HG03460 (cell line): ENCODE measurements around the gene RHBDD1.
A peak's percentile ranks its signal among the peaks of the same experiment; 100 is the strongest.

Source experiments
- ATAC-seq: cut with Tn5 transposase; IDR thresholded peaks from one replicate; pipeline ENCODE4 v1.9.1; 2021; ENCODE audit not compliant: unreplicated experiment

RHBDD1 gene

DNA sequence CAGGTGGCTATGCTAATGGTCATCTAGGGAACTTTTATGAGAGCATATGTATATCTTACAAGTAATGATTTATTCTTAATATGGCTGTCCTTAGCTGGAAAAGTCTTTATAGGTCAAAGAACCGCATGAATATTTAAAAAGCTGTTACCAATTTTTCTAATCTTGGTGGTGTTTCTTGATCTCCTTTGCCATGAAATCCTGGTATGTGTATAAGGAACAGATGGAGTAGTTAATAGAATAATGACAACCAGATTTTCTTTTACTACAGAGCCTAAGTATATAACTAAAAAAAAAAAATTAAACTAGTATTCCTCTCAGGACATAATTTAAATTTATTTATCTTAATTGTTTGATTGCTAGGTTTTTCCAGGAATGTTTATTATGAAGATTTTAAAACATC is 74.5 kb downstream of the RHBDD1 start:
- ATAC-seq = no peak

GRCh38 chr2:226911932-226912331 is 76.1 kb downstream of the RHBDD1 start:
- ATAC-seq = no peak

- no peak for ATAC-seq
These were observed 77.8 kb downstream of the RHBDD1 start for GRCh38 chr2:226913641-226914040.

DNA sequence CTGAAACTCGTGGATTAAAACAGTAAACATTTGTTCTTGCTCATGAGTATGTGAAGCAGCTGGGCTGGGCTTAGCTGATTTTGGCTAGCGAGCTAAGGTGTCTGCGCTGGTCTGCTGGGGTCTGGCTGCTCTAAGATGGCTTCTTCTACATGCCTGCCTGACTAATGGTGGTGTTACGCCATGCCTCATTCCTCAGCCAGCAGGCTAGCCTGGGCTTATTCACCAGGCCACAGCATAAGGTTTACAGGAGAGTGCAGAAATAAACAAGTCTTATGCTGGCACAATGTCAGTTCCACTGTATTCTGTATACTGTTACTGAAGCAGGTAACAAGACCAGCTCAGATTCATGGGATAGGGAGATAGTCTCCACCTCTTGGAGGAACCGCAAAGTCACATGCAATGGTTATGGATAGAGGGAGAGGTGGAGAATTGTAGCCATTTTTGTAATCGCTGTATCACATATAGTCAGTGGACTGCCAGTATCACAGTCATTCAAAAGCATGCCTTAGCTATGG is 80.0 kb downstream of the RHBDD1 start:
- no peak for ATAC-seq

DNA sequence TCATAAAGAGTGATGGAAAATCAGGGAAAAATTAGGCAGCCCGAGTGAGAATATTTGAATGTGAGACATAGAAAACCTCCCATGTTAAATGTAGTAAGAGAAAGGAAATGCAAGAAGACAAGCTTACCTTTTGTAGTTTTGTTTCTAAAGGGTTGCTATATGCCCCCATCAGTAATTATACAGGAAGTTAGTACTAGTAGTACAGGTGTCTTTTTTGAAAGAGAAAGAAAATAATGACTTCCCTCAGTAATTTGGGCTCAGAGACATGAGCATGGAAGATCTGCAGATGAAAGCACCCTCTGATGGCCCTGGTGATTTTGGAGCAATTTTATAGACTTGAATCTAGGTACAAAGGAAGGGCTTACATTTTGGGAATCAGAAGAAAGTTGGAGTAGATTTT is 80.8 kb downstream of the RHBDD1 start:
- peak; percentile 86 for ATAC-seq

GRCh38 chr2:226932443-226932842 is 96.6 kb downstream of the RHBDD1 start:
- no peak for ATAC-seq

- ATAC-seq = no peak
These were observed 98.8 kb downstream of the RHBDD1 start for GRCh38 chr2:226934546-226935201.

DNA sequence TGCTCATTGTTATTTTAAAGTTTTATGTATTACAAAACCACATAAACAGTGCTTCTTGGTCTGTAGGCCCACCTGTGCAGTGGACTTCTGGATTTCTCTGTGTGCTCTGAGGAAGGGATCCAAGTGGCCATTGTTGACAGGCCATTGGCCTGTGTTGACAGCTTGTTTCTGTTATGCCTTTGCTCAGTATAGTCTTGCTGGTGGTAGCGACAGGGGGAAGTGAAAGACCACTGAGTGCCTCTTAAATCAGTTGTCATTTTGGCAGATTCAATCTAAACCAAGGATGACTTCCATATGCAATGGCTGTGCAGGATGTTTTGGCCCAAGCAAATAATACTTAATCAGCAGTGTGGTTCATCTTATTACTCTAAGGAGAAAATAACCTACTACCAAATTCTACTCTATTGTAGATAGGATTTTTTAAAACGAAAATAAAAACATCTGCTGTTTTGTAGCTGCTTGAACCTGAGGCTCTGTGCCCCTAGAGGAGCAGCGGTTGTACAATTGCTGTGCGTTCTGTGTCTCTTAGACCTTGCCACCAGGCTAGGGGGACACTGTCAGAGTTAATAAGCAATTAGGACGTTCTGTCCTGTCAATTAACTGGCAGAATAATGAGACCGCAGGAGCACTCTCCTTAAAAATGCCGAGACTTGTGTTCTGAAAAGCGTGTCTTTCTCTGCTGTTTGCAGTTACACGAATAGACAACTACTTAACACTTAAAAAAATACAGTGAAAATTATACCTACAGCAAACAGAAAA is 108.2 kb downstream of the RHBDD1 start:
- peak; percentile 68 for ATAC-seq

DNA sequence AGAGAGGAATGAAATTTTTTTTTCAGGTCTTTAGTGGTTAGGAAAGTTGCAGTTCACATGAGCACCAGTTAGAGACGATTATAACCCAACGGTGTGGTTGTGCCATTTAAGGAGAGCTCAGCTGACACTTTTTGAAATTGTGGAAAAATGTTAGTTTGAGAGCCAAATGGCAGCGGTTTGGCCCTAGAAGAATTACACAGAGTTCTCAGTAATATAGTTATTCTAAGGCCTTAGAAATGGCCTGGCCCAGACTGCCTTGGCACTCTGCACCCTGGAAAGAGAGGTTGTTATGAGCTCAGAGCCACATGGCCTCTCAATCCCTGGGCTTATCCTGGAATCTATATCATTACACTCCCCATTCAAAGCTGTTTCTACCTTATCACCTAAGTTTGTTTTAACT is 117.4 kb downstream of the RHBDD1 start:
- ATAC-seq = no peak

- no peak for ATAC-seq
These were observed 118.0 kb downstream of the RHBDD1 start for GRCh38 chr2:226953826-226954225.

DNA sequence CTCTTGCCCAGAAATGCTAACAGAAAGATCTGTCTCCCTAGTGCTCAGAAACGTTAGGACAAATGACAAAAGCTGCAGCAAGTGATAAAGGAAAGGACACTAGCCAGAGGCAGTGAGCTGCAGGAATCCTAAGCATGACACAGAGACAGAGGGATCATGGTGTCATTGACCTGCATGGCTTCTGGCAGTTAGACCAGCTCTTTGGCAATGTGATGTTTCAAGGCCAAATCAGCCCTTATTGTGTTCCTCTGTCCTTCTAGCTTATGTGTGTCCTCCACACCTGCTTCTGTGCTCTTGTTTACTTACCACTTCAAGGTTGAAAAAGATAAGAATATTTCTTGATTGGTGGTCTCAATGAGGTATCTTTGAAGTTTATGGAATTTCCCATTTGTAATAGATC is 120.8 kb downstream of the RHBDD1 start:
- ATAC-seq = no peak

DNA sequence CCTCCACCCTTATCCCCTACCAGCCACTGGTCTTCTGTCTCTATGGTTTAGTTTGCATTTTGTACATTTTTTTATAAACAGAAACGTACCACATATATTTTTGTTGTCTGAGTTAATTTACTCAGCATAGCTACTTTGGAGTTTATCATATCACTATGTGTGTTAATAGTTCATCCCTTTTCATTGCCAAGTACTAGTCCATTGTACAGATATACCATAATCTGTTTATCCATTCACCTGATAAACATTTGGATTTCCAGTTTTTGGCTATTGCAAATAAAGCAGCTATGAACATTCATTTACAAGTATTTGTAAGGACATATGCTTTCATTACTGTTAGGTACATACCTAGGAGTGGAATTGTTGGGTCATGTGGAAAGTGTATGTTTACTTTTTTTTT is 123.6 kb downstream of the RHBDD1 start:
- no peak for ATAC-seq

- ATAC-seq = no peak
These were observed 126.4 kb downstream of the RHBDD1 start for GRCh38 chr2:226962176-226962773.

DNA sequence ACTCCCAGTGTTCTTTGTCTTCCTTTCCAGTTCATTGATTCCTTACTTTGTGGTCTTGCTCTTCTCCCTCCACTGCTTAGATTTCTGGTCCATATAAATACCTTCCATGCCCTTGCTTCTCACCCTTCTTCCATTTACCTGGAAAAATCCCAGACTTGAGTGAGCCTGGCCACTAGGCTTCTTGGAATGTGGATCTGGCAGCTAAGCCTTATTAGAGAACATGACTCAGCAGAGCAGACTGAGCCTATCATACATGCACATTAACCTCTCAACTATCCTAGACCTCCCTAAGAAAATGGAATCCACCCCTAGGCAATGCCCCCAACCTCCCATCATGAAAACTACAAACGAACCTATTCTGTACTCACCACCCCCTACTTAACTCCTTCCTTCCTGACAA is 127.7 kb downstream of the RHBDD1 start:
- no peak for ATAC-seq

DNA sequence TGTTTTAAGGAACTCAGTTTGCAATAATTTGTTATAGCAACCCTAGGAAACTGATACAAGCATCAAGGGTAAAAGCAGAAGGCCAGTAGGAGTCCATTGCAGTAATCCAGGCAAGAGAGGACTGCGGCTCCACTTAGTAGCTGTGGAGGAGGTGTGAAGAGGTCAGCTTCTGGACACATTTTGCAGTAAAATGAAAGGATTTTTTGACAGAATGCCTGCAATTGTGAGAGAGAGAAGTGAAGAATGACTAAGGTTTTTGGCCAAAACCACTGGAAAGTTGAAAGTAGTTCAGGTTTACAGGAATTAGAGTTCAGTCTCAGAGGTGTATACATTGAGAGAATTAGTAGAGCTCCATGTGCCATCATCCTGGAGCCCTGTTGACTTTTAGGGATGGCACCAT is 129.5 kb downstream of the RHBDD1 start:
- no peak for ATAC-seq

GRCh38 chr2:226969417-226970080 is 133.7 kb downstream of the RHBDD1 start:
- ATAC-seq = no peak

DNA sequence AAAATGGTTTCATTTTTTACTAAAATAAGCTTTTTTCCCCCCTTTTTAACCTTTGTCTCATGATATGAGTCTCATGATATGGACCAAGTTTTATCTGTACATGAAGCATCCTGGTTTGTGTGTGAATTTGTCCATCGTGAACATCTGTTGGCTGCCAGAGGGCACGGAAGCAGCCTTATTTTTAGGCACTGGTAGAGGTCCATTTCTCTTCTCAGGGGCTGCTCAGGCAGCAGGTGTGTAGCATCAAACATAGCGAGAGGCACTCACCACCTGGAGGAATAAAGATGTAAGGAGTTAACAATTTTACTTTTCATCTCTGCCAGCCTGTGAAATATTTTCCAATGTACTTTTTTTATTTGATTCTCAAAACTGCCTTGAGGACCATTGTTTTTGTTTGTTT is 134.5 kb downstream of the RHBDD1 start:
- peak; percentile 62 for ATAC-seq

- peak; percentile 55 for ATAC-seq
These were observed 135.2 kb downstream of the RHBDD1 start for GRCh38 chr2:226971084-226971483.

- no peak for ATAC-seq
These were observed 135.9 kb downstream of the RHBDD1 start for GRCh38 chr2:226971770-226972169.

DNA sequence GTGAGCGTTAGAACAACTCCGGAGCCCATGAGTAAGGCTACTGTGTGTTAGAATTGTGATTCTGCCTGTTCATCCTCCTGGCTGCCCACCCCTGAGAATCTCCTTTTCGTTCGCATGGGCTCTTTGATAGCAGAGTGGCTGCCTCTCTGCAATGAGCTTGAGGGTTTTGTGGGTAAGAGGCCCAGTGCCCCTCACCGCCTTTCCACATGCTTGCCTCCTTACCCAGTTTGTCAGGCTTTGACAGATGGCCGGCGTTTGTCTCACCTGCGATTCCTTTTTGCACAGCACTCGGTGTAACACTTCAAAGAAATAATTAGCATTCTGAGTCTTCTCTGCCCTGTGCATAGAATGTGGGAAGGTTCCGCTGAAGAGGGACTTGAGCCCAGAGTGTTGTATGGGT is 138.0 kb downstream of the RHBDD1 start:
- no peak for ATAC-seq

DNA sequence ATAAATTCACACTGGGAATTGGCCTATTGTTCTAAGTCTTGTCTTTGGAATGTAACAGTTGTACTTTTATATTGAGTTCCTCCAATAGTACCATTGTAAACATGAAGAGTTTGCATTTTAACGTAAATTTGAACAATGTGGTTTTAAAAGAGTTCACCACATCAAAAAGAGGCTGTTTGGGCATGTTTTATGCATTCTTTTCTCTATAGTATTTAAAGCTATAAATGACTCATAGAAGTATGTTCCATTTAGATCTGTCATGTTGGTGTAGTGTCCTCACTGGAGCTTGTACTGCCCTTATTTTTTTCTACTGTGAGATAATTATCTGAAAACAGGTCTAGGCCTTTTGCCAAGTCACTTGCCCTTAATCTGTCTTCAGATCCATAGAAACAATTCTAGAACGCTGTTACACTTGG is 141.9 kb downstream of the RHBDD1 start:
- ATAC-seq = no peak

- no peak for ATAC-seq
These were observed 142.4 kb downstream of the RHBDD1 start for GRCh38 chr2:226978300-226978699.
